Heart left ventricle (tissue), 16 donors: Measurements from ENCODE around the gene PXT1. TPM values are rescaled to one million over a fixed set of nuclear protein-coding genes. Genes with fewer than 3 reads are reported as not detected.
"Not testable (repeated sequence)": the region's sequence is repeated elsewhere in the genome, so short reads cannot be mapped to it uniquely, and the experiment has no call there.

Source experiments
- ATAC-seq, 4 donors: fragments of 200-7000 bp; cut with Tn5 transposase; one replicate each; pipeline ENCODE4 v1.9.1; 2020 to 2022; ENCODE audit warnings: moderate library complexity in 4 of 4, mild to moderate bottlenecking in 3 of 4, moderate number of reproducible peaks in 1 of 4
- DNase-seq, 5 donors: peaks; one replicate each; pipeline ENCODE4 v3.0.0-alpha.2; 2020
- H3K27ac ChIP-seq, 12 donors: fragments of 200-600 bp; sonication (generic) in 4 of 12; one replicate each; pipeline versions ENCODE4 v1.5.0 to v1.8.0; 2016 to 2022; ENCODE audit warnings: mild to moderate bottlenecking in 2 of 12
- H3K27me3 ChIP-seq, 9 donors: fragments of 200-600 bp; sonication (generic) in 2 of 9; one replicate each; pipeline versions ENCODE4 v1.5.1 to v1.8.0; 2016 to 2022; ENCODE audit warnings: mild to moderate bottlenecking in 3 of 9
- H3K36me3 ChIP-seq, 9 donors: fragments of 200-600 bp; sonication (generic) in 2 of 9; one replicate each; pipeline versions ENCODE4 v1.5.0 to v1.8.0; 2018 to 2022; ENCODE audit warnings: mild to moderate bottlenecking in 2 of 9
- H3K4me1 ChIP-seq, 12 donors: fragments of 200-600 bp; sonication (generic) in 4 of 12; one replicate each; pipeline versions ENCODE4 v1.5.0 to v1.8.0; 2016 to 2022; ENCODE audit warnings: mild to moderate bottlenecking in 3 of 12
- H3K4me3 ChIP-seq, 12 donors: fragments of 200-600 bp; sonication (generic) in 4 of 12; one replicate each; pipeline versions ENCODE4 v1.5.0 to v1.8.0; 2017 to 2022; ENCODE audit warnings: mild to moderate bottlenecking in 9 of 12, moderate library complexity in 4 of 12
- H3K9me3 ChIP-seq, 12 donors: fragments of 200-600 bp; sonication (generic) in 4 of 12; one replicate each; pipeline versions ENCODE4 v1.5.0 to v1.8.0; 2016 to 2022; ENCODE audit warnings: mild to moderate bottlenecking in 1 of 12
- POLR2A ChIP-seq, 2 donors: fragments of 450-650 bp; IDR thresholded peaks; one replicate each; pipeline ENCODE4 v1.6.1; 2017; ENCODE audit warnings: antibody characterized with exemption in 2 of 2, mild to moderate bottlenecking in 2 of 2, moderate library complexity in 2 of 2
- WGBS, 4 donors: extraction: QIAGEN DNeasy Blood & Tissue Kit in 2 of 4; methylation state at CpG; one replicate each; pipeline versions ENCODE4 v1.1.5 to v1.1.7; 2013 to 2018; 5-methylcytosine and 5-hydroxymethylcytosine counted together
- intact Hi-C, 10 donors: fragments of 100-400 bp; cut with DNase I; formaldehyde crosslinking; loops; one replicate each; pipeline versions ENCODE4 v1.11.1 to v1.14.2; 2022
- polyA plus RNA-seq, 2 donors: library from polyadenylated mRNA; stranded (reverse); fragments of 200-250 nt; gene quantifications; one replicate each; pipeline ENCODE4 v1.2.3, GENCODE V29; 2013
- total RNA-seq, 9 donors: library from RNA; depleted of rRNA in 2 of 9; stranded (reverse); fragments of >200 nt in 2 of 9; fragmentation: NEBNext Ultra II Directional in 3 of 9; extraction: Animal tissue kit (Norgen Biotek cat#: 25700) in 3 of 9; gene quantifications; one replicate each; pipeline versions ENCODE4 v1.1.0 to v1.2.4, GENCODE V29; 2016 to 2023
- TF ChIP-seq, protein P1 (sequence below), 12 donors: fragments of 200-600 bp; sonication (generic) in 4 of 12; IDR thresholded peaks; one replicate each; pipeline versions ENCODE4 v1.5.0 to v1.8.0; 2018 to 2022; ENCODE audit warnings: antibody characterized with exemption in 12 of 12, mild to moderate bottlenecking in 5 of 12
- donor health status: ischemic (EF 13 %, LVEDD 7.1; RV severe dilation, severe dysfunction).
- donor health status: healthy with polysubstance abuse.
- donor health status: DM: no; HTN: yes; CAD: no.
- donor health status: DM: no; HTN: no; CAD: no.
- donor health status: ischemic (EF 25% LVEDD 6.9; RV normal size, moderate dysfunction).
- donor health status: ischemic (EF 25% LVEDD 5.7; RV mildly dilated, moderate dysfunction).
- donor health status: healthy.
- donor health status: DM: yes; HTN: yes; CAD: no.
- donor health status: ischemic (EF 35%, LVEDD 5.7; RV mildly dilated, moderate dysfunction).
- donor health status: nonischemic (EF 11% LVEDD 7.7; RV severe dilation, severe dysfunction).
- donor health status: DM: yes; HTN: yes; CAD: no.
- donor health status: PGD.
- donor health status: ischemic (EF 29% LVEDD 5.4; RV normal size, mild dysfunction).
- donor health status: nonischemic (EF 23%, LVEDD 6.1; RV moderate dilation, normal function).

The PXT1 gene
- total and polyA plus RNA-seq, 11 donors: 0.11 to 0.59 (median 0.32) TPM; not detected in 5

- Histone ChIP-seq H3K4me1 (no peaks in the 10 kb centered on the region), H3K36me3 (no peaks in the 10 kb centered on the region), H3K27me3 (no peaks in the 10 kb centered on the region), H3K27ac (no peak overlapping the region), H3K4me3 (no peak overlapping the region), H3K9me3 (peaks cover 0 to 13% (median 2%) of the 10 kb centered on the region in 12 donors)
- 89 to 94% (median 92%) methylated on average over 4 of the region's 4 CpGs for WGBS, 4 donors
- ATAC-seq (no peak), DNase-seq (no peak)
- no peak for TF ChIP-seq POLR2A (IDR thresholded peaks at IDR 0.05)
- TF ChIP-seq, protein P1, sequence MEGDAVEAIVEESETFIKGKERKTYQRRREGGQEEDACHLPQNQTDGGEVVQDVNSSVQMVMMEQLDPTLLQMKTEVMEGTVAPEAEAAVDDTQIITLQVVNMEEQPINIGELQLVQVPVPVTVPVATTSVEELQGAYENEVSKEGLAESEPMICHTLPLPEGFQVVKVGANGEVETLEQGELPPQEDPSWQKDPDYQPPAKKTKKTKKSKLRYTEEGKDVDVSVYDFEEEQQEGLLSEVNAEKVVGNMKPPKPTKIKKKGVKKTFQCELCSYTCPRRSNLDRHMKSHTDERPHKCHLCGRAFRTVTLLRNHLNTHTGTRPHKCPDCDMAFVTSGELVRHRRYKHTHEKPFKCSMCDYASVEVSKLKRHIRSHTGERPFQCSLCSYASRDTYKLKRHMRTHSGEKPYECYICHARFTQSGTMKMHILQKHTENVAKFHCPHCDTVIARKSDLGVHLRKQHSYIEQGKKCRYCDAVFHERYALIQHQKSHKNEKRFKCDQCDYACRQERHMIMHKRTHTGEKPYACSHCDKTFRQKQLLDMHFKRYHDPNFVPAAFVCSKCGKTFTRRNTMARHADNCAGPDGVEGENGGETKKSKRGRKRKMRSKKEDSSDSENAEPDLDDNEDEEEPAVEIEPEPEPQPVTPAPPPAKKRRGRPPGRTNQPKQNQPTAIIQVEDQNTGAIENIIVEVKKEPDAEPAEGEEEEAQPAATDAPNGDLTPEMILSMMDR (IDR thresholded peaks at IDR 0.05): no peak
- intact Hi-C loops: loop anchor here in 1 of 10 donors (10.0 kb wide), 1 partner anchor 281 kb away; the partner anchor contains the start of gene RAB44
Observed at GRCh38 chr6:36413489-36414480, 28.9 kb downstream of the PXT1 start.

DNA sequence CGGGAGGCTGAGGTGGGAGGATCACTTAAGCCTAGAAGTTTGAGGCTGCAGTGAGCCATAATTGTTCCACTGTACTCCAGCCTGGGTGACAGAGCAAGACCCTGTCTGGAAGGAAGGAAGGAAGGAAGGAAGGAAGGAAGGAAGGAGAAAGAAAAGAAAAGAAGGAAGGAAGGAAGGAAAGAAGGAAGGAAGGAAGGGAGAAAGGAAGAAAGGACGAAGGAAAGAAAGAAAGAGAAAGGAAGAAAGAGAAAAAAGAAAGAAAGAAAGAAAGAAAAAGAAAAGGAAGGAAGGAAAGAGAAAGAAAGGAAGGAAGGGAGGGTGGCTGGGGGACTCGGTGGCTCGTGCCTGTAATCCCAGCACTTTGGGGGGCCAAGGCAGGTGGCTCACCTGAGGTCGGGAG lies 32.9 kb downstream of the PXT1 start:
- WGBS, 4 donors: 67 to 77% (median 69%) methylated on average over 5 of the region's 5 CpGs
- intact Hi-C loops: loop anchor here in 1 of 10 donors (10.0 kb wide), 1 partner anchor 285 kb away; the partner anchor contains the start of gene RAB44
- H3K36me3 ChIP-seq, H3K27me3 ChIP-seq, H3K4me3 ChIP-seq, DNase-seq, H3K4me1 ChIP-seq, H3K27ac ChIP-seq, ATAC-seq: not testable (repeated sequence)
- peaks cover 0 to 13% (median 2%) of the 10 kb centered on the region in 12 donors for H3K9me3 ChIP-seq

- no peak overlapping the region for H3K27ac ChIP-seq
- WGBS, 4 donors: 93 to 99% (median 97%) methylated on average over 4 of the region's 4 CpGs
- DNase-seq (no peak), ATAC-seq (no peak)
- peaks cover 0 to 3% (median 0%) of the 10 kb centered on the region in 9 donors for H3K27me3 ChIP-seq
- H3K4me1 ChIP-seq: no peaks in the 10 kb centered on the region
- no peak for TF ChIP-seq POLR2A (IDR thresholded peaks at IDR 0.05)
- TF ChIP-seq, protein P1 (IDR thresholded peaks at IDR 0.05): no peak
- H3K4me3 ChIP-seq: no peak overlapping the region
- H3K9me3 ChIP-seq: no peaks in the 10 kb centered on the region
- no peaks in the 10 kb centered on the region for H3K36me3 ChIP-seq
- intact Hi-C loops: no loop called here
Observed at GRCh38 chr6:36404164-36404563, 38.5 kb downstream of the PXT1 start.

DNA sequence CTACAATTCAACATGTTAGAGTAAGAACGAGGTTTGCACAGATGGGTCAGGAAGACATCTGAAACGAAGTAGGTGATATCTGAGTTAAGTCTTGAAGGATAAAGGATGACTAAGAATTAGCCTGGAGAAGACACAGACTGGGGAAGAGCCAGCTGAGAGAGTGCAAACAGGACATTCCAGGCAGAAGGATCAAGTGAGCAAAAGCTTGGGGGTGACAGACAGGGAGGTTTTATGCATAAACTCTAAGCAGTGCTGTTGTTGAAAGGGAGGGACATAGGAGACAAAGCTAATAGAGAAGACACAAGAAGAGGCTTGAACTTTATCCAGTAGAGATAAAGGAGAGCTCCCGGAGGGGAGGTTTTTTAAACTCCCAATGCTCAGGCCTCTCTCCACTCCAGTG lies 40.2 kb downstream of the PXT1 start:
- H3K9me3 ChIP-seq: peaks cover 0 to 4% (median 0%) of the 10 kb centered on the region in 12 donors
- no peaks in the 10 kb centered on the region for H3K4me1 ChIP-seq
- no peak overlapping the region for H3K4me3 ChIP-seq
- intact Hi-C loops: no loop called here
- WGBS, 4 donors: 69 to 80% (median 75%) methylated on average over 3 of the region's 3 CpGs
- no peak overlapping the region for H3K27ac ChIP-seq
- TF ChIP-seq, protein P1 (IDR thresholded peaks at IDR 0.05): no peak
- TF ChIP-seq POLR2A (IDR thresholded peaks at IDR 0.05): no peak
- no peak for ATAC-seq
- no peak for DNase-seq
- no peaks in the 10 kb centered on the region for H3K36me3 ChIP-seq
- H3K27me3 ChIP-seq: no peaks in the 10 kb centered on the region
